ENCODE data around the gene CD276.
"Not testable (repeated sequence)": the region's sequence is repeated elsewhere in the genome, so short reads cannot be mapped to it uniquely, and the experiment has no call there.

The CD276 gene

DNA sequence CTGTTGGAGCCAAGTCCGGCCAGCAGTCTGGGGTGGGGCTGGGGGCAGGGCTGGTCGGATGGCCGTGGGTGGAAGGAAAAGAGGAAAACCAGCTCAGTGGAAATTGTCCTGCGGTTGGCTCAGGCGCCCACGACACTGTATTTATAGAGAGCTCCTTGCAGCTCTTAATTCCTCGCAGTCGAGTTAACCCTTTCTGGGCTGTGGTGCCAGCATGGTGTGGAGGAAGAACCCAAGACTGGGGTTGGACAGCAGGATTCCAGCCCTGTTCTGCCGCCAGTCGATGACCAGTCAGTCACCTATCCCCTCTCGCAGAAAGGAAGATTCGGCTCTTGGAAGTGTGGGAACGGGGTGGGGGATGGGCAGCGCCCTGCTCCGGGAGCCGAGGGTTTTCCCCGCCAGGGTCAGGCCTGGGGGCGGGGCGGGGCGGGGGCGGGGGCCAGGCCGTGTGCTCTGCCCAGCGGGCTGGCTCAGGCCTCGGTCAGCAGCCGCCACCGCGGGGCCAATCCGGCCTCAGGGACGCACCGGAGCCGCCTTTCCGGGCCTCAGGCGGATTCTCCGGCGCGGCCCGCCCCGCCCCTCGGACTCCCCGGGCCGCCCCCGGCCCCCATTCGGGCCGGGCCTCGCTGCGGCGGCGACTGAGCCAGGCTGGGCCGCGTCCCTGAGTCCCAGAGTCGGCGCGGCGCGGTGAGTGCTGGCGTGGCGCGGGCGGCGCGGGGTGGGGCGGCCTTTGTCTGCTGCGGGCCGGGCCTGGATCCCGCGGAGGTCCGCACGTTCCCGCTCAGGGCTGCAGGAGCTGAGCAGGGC, at the start of gene CD276:
Gene CD276 (plus strand): TSS at position 607 of the 804 bp plus-strand sequence. CDS start 15,257 bp downstream, outside the sequence.
- peak within 1 kb of the TSS; percentile 73 for H3K27ac ChIP-seq
- TF ChIP-seq, protein P1, sequence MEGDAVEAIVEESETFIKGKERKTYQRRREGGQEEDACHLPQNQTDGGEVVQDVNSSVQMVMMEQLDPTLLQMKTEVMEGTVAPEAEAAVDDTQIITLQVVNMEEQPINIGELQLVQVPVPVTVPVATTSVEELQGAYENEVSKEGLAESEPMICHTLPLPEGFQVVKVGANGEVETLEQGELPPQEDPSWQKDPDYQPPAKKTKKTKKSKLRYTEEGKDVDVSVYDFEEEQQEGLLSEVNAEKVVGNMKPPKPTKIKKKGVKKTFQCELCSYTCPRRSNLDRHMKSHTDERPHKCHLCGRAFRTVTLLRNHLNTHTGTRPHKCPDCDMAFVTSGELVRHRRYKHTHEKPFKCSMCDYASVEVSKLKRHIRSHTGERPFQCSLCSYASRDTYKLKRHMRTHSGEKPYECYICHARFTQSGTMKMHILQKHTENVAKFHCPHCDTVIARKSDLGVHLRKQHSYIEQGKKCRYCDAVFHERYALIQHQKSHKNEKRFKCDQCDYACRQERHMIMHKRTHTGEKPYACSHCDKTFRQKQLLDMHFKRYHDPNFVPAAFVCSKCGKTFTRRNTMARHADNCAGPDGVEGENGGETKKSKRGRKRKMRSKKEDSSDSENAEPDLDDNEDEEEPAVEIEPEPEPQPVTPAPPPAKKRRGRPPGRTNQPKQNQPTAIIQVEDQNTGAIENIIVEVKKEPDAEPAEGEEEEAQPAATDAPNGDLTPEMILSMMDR (IDR thresholded peaks at IDR 0.05) = no peak
- no peak for TF ChIP-seq ZFX (IDR thresholded peaks at IDR 0.05; ENCODE audit: borderline replicate concordance)

DNA sequence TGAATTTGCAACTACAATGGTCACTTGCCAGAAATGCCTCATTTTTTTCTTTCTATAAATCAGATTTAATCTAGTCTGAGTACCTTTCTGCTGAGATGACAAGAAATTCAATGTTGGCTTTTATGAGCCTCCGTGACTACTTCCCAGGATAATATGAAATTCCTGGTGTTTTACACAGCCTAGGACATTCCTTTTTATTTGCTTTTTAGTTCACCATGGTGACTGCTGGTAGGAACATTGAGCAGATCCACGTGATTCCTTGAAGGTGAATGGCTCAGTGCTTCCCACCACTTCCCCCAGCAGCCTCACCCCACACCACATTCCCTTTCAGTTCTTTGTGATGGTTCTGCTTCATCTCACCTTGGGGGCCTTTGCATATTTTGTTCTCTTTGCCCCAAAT, 46.7 kb upstream of the CD276 start:
- no peak overlapping the region for H3K27ac ChIP-seq
- TF ChIP-seq ZFX (IDR thresholded peaks at IDR 0.05; ENCODE audit: borderline replicate concordance) = no peak
- TF ChIP-seq, protein P1 (IDR thresholded peaks at IDR 0.05) = no peak

DNA sequence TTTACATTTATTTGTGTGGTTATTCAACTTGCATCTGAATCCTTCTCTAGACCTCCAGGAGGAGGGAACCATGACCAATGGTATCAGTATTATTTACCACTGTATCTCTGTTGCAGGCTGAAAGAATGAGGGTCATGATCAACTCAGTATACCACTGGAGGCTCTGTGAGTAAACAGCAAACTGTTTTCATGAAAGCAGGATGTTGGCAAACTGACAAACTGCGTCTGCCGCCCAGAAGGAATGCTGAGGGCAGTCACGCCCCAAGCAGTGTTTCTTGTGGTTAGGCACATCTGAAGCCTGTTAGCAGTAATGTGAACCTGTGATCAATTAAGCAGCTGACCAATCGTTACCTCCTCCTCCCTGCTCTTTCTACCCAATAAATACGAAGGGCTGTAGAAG, 44.7 kb upstream of the CD276 start:
- H3K27ac ChIP-seq = not testable (repeated sequence)

DNA sequence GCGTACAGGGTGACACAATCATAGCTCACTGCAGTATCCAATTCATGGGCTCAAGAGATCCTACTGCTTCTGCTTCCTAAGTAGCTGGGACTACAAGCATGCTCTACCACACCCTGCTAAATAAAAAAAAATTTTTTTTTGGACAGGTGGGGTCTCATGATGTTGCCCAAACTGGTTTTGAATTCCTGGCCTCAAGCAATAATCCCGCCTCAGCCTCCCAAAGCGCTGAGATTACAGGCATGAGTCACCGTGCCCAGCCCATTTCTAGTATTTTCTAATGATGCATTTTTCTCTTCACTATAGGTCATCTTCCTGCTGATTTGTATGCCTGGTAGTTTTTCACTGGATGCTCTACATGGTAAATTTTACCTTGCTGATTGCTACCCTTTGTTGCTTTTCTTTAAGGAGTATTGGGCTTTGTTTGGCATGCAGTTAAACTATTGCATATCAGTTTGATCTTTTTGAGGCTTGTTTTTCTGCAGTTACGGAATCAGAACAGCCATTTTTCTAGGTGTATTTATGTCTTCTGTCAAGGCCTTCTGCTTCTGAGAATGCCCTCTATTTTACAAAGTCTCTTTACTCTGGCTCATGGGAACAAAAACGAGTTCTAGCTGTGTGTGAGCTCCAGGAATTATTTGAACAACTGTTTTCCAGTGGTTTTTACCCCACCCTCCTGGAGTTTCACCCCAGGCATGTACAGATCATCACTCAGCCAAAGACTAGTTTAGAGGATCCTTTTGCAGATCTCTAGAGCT, 36.7 kb upstream of the CD276 start:
- no peak overlapping the region for H3K27ac ChIP-seq
- TF ChIP-seq ZFX (IDR thresholded peaks at IDR 0.05; ENCODE audit: borderline replicate concordance) = no peak
- TF ChIP-seq, protein P1 (IDR thresholded peaks at IDR 0.05) = no peak

DNA sequence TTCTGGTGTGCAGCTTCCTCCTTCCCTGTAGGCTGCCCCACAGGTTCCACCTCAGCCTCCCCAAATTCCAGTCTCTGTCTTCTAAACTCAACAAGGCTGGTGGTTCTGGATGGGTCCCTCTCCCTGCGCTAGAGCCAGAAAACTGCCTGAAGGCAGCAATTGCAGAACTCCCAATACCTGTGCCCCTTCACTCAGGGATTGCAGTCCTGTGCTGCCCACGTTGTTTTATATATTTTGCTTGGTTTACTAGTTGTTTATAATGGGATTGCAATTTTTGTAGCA, 36.2 kb upstream of the CD276 start:
- TF ChIP-seq, protein P1 (IDR thresholded peaks at IDR 0.05) = no peak
- TF ChIP-seq ZFX (IDR thresholded peaks at IDR 0.05; ENCODE audit: borderline replicate concordance) = no peak
- no peak overlapping the region for H3K27ac ChIP-seq

DNA sequence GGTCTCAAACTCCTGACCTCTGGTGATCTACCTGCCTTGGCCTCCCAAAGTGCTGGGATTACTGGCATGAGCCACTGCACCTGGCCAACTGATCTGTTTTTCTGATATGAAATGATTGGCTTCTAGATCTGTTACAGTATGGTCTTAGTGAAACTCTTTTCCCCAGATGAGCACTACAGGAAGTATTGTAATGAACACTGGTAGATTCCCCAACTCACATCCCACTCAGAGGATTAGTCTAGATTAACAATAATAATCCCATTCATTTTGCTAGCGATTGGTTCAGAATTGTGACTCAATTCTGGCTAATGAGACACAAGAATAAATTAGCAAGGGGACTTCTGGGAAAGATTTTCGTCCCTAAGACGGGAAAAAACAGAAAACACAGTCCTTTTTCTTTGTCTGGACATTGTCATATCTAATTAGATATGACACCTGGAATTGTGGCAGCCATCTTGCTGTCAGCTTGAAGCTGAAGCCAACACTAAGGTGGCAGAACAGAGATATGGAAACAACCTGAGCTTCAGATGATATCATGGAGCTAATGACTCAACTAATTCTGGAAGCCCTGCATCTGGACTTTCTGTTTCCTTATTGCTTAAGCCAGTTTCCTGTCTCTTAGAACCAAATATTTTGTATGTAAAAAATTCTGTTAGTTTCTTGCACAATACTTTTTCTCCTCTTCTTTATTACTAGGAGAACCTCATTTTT, 33.6 kb upstream of the CD276 start:
- TF ChIP-seq, protein P1 (IDR thresholded peaks at IDR 0.05) = no peak
- no peak for TF ChIP-seq ZFX (IDR thresholded peaks at IDR 0.05; ENCODE audit: borderline replicate concordance)
- no peak overlapping the region for H3K27ac ChIP-seq

DNA sequence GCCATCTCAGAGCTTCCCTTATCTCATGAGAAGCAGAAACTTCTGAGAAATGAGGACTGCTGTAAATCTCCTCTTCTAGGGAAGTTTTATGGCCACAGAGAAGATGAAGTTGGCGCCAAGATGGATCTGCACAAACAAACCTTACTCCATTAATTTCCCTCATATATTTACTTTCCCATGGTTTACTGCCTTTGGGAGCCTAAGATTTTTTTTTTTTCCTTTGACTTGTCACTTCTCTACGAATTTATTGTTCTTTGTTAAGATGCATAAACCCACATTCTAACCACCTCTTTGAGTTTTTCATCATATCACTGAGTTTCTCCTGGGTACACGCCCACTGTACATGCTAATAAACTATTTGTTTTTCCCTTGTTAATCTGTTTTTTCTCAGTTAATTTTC, 29.5 kb upstream of the CD276 start:
- peak overlapping the region; percentile 50 for H3K27ac ChIP-seq

More for the DNA sequence above, 29.5 kb upstream of the CD276 start:
- TF ChIP-seq, protein P1 (IDR thresholded peaks at IDR 0.05) = no peak
- TF ChIP-seq ZFX (IDR thresholded peaks at IDR 0.05; ENCODE audit: borderline replicate concordance) = no peak
